GM18858 (cell line): Measurements from ENCODE around the gene MFGE8.

Experiments
- ATAC-seq: cut with Tn5 transposase; IDR thresholded peaks from one replicate; pipeline ENCODE4 v1.9.1; 2021; ENCODE audit not compliant: unreplicated experiment

MFGE8 gene

GRCh38 chr15:88920186-88920891 lies 7.2 kb upstream of the MFGE8 start:
- ATAC-seq = no peak

- ATAC-seq = peak; percentile 51
These were observed 5.6 kb upstream of the MFGE8 start for GRCh38 chr15:88918738-88919137.

GRCh38 chr15:88917760-88918159 lies 4.6 kb upstream of the MFGE8 start:
- no peak for ATAC-seq

- ATAC-seq = no peak
These were observed 2.2 kb upstream of the MFGE8 start for GRCh38 chr15:88915354-88915753.

GRCh38 chr15:88913850-88914169 lies 631 bp upstream of the MFGE8 start:
- no peak for ATAC-seq

GRCh38 chr15:88912500-88912921 lies 668 bp downstream of the MFGE8 start:
- no peak for ATAC-seq

GRCh38 chr15:88911766-88912118 lies 1.4 kb downstream of the MFGE8 start:
- no peak for ATAC-seq

- ATAC-seq = no peak
These were observed 3.0 kb downstream of the MFGE8 start for GRCh38 chr15:88909956-88910831.

- no peak for ATAC-seq
These were observed 4.2 kb downstream of the MFGE8 start for GRCh38 chr15:88908697-88909621.

GRCh38 chr15:88908123-88908522 lies 5.1 kb downstream of the MFGE8 start:
- no peak for ATAC-seq

GRCh38 chr15:88907111-88907510 lies 6.1 kb downstream of the MFGE8 start:
- no peak for ATAC-seq

GRCh38 chr15:88906551-88906950 lies 6.6 kb downstream of the MFGE8 start:
- ATAC-seq = no peak

- no peak for ATAC-seq
These were observed 7.0 kb downstream of the MFGE8 start for GRCh38 chr15:88906130-88906529.

GRCh38 chr15:88905576-88905975 lies 7.6 kb downstream of the MFGE8 start:
- ATAC-seq = no peak

GRCh38 chr15:88904624-88905327 lies 8.4 kb downstream of the MFGE8 start:
- ATAC-seq = peak; percentile 74

- ATAC-seq = no peak
These were observed 8.9 kb downstream of the MFGE8 start for GRCh38 chr15:88904257-88904623.

- no peak for ATAC-seq
These were observed 10.3 kb downstream of the MFGE8 start for GRCh38 chr15:88902846-88903245.

GRCh38 chr15:88902221-88902835 lies 10.9 kb downstream of the MFGE8 start:
- no peak for ATAC-seq

GRCh38 chr15:88901508-88902220 lies 11.5 kb downstream of the MFGE8 start:
- no peak for ATAC-seq

GRCh38 chr15:88900982-88901418 lies 12.2 kb downstream of the MFGE8 start:
- ATAC-seq = no peak
